ENCODE results near the gene RPS6KA1.

The RPS6KA1 gene

DNA sequence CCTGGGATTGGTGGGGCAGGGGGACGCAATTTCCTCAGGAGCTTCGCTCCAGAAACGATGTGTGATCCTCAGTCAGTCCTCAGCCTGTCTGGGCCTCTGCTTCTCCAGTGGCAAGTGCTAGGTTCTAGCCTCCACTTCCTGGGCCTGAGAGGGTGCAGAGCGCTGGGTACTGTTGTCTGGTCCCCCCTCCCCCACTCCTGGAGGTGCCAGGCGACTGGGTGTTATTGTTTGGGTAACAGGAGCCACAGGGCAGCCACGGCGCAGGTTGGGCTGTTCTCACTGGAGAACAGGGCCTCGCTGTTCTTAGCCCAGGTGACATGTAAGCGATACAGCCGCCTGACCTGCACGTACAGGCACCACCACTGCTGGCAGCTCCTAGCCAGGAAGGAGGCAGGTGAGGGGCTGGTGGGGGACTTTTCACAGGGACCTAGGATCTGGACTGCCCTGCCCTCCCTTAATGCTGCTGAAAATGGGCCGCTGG lies 2.1 kb downstream of the RPS6KA1 start:
- DNase-seq (ENCODE audit: low read depth in 2 of 2), result no peak

- DNase-seq (ENCODE audit: low read depth in 2 of 2), result no peak
Observed at GRCh38 chr1:26533951-26534509, 4.5 kb downstream of the RPS6KA1 start.

- no peak for DNase-seq (ENCODE audit: low read depth in 2 of 2)
Observed at GRCh38 chr1:26535201-26535600, 5.6 kb downstream of the RPS6KA1 start.

DNA sequence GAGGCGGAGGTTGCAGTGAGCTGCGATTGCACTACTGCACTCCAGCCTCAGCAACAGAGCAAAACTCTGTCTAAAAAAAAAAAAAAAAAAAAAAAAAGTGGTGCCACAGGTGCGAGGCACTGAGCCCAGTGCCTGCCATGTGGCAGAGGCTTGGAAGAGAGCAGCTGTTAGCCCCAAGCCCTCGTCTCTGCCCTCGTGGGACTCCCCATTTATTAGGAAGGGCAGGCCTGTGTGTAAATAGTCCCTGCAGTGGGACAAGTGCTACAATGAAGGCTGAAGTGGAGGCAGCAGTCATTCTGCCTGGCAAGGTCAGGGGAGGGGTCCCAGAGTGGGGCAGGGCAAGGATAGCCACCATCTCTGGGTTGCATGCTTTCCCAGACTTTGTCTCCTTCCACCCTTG lies 6.5 kb downstream of the RPS6KA1 start:
- no peak for DNase-seq (ENCODE audit: low read depth in 2 of 2)

- DNase-seq (ENCODE audit: low read depth in 2 of 2), result no peak
Observed at GRCh38 chr1:26536521-26536920, 7.0 kb downstream of the RPS6KA1 start.

- no peak for DNase-seq (ENCODE audit: low read depth in 2 of 2)
Observed at GRCh38 chr1:26537951-26538352, 8.4 kb downstream of the RPS6KA1 start.

- DNase-seq (ENCODE audit: low read depth in 2 of 2), result no peak
Observed at GRCh38 chr1:26538480-26539412, 9.2 kb downstream of the RPS6KA1 start.

GRCh38 chr1:26539722-26540121 lies 10.2 kb downstream of the RPS6KA1 start:
- no peak for DNase-seq (ENCODE audit: low read depth in 2 of 2)

- DNase-seq (ENCODE audit: low read depth in 2 of 2), result no peak
Observed at GRCh38 chr1:26540351-26540750, 10.8 kb downstream of the RPS6KA1 start.

DNA sequence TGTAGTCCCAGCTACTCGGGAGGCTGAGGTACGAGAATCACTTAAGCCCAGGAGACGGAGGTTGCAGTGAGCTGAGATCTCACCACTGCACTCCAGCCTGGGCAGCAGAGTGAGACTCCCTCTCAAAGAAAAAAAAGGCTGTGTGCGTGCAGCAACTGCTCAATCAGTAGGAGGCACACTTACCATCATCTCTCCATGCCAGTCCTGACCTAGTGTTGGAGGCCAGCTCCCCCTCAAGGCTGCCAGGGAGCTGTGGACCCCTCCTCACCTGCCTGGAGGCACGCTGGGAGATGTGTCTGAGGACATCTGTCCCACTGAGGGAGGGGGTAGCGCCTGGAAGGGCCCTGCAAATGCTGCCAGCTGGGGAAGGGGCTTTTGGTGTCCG lies 11.9 kb downstream of the RPS6KA1 start:
- DNase-seq (ENCODE audit: low read depth in 2 of 2), result no peak

- no peak for DNase-seq (ENCODE audit: low read depth in 2 of 2)
Observed at GRCh38 chr1:26541816-26542711, 12.5 kb downstream of the RPS6KA1 start.

- DNase-seq (ENCODE audit: low read depth in 2 of 2), result no peak
Observed at GRCh38 chr1:26542771-26543451, 13.3 kb downstream of the RPS6KA1 start.

DNA sequence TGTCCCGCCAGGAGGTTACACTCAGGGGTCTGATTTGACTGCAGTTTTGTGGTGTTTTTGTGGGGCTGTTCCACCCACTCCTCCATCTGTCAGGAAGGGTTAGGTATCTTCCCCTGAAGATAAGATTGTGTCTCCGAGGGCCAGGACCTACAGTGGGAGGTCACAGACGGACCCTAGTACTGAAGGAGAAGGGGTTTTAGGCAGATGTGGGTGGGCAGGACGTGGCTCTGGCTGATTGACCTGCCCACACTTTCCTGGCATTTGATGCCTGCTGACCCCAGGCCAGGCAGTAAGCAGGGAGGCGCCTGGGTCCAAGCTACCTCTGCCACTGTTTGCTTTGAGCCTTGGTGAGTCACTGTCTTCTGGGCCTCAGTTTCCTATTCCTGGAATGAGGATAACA lies 13.9 kb downstream of the RPS6KA1 start:
- no peak for DNase-seq (ENCODE audit: low read depth in 2 of 2)

- DNase-seq (ENCODE audit: low read depth in 2 of 2), result no peak
Observed at GRCh38 chr1:26544126-26544525, 14.6 kb downstream of the RPS6KA1 start.

DNA sequence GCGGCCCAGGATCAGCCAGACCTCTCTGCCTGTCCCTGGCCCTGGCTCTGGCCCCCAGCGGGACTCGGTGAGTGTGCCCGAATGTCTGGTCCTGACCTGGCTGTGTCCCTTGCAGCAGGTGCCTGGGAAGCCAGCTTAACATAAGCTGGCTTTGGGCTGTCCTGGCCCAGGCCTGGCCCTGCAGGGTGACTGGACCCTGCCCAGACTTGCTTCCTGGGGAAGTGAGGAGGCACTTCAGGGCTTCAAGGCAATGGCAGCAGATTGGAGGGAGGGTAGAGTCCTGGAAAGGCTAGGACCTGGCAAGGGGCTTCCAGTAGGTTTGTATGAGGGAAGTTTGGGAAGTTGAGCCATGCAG lies 16.4 kb downstream of the RPS6KA1 start:
- DNase-seq (ENCODE audit: low read depth in 2 of 2), result no peak

- DNase-seq (ENCODE audit: low read depth in 2 of 2), result no peak
Observed at GRCh38 chr1:26546375-26546774, 16.8 kb downstream of the RPS6KA1 start.

DNA sequence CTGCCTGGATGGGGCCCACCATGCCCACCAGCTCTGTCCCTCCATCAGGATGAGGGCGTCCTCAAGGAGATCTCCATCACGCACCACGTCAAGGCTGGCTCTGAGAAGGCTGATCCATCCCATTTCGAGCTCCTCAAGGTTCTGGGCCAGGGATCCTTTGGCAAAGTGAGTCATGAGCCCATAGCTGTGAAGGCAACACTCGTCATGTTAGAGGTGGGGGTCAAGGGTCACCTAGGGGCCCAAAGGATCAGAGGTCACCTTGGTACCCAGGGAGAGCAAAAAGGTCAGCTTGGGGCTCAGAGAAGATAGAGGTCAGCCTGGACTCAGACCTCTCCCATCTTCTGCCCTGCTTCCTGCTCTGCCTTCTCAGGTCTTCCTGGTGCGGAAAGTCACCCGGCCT lies 17.3 kb downstream of the RPS6KA1 start:
- no peak for DNase-seq (ENCODE audit: low read depth in 2 of 2)

DNA sequence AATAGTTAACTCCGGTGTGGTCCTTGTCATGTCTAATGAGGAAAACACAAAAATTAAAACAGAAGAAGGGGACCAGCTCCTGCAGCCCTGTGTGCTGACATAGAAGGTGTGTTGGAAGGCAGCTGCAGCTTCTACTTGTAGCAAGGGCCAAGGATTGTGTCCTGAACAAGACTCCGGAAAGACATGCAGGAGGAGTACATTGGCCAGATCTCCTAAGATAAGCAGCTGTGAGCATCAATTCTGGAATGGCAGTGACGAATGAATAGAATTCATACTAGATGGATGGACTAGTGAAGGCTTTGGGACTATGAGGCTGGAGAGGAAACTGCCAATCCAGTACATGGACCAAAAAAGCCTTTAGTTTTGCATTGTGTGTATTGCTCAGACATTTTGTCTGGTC lies 19.3 kb downstream of the RPS6KA1 start:
- DNase-seq (ENCODE audit: low read depth in 2 of 2), result no peak

DNA sequence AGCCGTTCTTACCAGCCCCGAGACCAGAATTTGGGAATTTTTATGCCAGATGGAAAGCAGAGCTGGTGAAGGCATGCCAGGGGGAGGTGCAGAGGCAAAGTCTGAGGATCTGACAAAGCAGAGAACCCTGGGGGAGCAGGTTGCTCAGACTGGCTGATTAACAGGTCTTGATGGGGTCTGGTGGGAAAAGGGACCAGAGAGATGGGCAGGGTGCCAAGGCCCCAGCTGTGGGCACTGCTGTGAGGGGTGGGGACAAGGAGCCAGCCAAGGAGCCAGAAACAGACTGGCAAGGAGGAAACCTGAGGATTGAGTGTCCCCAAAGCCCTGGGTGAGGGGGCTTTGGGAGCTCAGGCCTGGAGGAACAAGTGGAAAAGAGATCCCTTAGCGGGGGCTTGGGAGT lies 21.4 kb downstream of the RPS6KA1 start:
- no peak for DNase-seq (ENCODE audit: low read depth in 2 of 2)

DNA sequence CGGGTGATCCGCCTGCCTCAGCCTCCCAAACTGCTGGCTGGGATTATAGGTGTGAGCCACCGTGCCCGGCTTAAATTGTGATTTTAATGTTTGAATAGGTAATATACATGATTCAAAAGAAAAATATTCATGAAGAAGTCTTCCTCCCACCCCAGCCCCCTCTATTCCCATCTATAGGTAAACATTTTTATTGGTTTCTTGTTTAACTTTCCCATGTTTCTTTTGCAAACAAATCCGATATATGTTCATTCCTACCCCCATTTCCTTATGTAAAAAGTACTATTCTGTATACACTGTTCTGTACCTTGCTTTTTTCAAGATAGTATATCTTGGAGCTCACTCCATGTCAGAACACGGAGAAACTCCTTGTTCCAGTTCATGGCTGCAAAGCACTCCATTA lies 23.2 kb downstream of the RPS6KA1 start:
- DNase-seq (ENCODE audit: low read depth in 2 of 2), result no peak

DNA sequence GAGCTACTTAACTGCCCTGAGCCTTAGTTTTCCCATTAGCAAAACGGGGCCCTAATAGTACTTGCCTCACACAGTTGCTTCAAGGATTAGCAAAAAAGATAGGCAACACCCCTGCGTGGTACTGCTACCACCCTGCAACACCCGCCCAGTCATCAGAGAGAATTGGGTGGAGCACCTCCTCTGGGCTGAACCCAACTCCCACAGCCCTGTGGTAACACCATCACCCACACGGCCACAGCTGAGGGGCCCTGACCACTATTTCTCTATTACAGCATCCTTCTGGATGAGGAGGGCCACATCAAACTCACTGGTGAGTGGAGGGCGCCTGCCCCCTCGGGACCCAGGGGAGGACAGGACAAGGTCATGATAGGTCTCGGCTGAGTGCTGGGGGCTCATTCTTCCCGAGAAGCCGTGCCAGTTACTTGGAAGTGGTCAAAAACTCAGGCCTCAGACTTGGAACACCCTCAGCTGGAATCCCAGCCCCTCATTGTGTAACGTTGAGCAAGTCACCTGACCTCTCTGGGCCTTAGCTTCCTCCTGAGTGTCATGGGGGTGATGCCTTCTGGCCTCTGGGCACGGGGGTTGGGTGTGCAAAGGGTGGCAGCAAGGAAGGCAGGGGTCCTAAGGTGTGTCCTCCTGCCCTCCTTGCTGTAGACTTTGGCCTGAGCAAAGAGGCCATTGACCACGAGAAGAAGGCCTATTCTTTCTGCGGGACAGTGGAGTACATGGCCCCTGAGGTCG lies 24.6 kb downstream of the RPS6KA1 start:
- no peak for DNase-seq (ENCODE audit: low read depth in 2 of 2)

Measured in fibroblast of skin of left biceps (primary cell).